Measurements from ENCODE around the gene PCK1. TPM values are rescaled to one million over a fixed set of nuclear protein-coding genes. Genes with fewer than 3 reads are reported as not detected.

Gene PCK1
- total RNA-seq, 6 donors from 2014 or later: 0.23 to 1.3 (median 0.51) TPM; not detected in 3

DNA sequence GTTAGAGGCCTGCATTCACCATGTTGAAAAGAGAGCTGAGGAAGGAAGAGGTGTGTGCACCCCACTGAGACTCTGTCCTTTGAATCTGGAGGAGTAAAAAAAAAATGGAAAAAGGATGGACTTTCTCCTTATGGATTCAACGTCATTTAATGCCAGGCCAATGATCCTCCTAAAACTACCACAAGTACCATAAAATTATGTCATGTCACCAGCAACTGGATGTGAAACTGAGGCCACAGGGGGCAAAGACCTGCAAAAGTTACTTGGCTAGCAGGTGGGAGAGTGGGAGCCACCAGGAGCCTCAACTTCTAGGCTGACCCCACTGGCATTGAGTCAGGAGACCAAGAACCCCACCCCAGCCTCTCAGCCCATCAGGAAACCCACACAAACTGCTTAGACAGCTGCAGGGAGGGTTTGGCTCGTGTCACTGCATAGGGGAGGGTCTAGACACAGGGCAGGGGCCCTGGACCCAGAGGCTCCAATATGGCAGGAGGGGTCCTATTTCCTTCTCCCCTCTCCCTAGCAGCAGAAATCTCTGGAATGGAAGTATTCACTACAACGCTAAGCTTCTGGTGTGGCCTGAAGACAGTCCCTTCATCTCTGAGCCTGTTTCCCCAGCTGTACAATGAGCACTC, 11.0 kb downstream of the PCK1 start:
- Histone ChIP-seq H3K9me3 (no peaks in the 10 kb centered on the region), H3K4me1 (no peaks in the 10 kb centered on the region), H3K4me3 (no peak overlapping the region), H3K36me3 (no peaks in the 10 kb centered on the region), H3K27me3 (no peaks in the 10 kb centered on the region), H3K27ac (no peak overlapping the region)
- no peak for TF ChIP-seq EP300 (IDR thresholded peaks at IDR 0.05)
- no peak for TF ChIP-seq POLR2AphosphoS5 (IDR thresholded peaks at IDR 0.05)
- no peak for DNase-seq
- 88 to 99% methylated on average over 1 to 3 of the region's 3 CpGs for WGBS, 2 donors
- ATAC-seq (ENCODE audit: low FRiP score in 2 of 2): no peak

DNA sequence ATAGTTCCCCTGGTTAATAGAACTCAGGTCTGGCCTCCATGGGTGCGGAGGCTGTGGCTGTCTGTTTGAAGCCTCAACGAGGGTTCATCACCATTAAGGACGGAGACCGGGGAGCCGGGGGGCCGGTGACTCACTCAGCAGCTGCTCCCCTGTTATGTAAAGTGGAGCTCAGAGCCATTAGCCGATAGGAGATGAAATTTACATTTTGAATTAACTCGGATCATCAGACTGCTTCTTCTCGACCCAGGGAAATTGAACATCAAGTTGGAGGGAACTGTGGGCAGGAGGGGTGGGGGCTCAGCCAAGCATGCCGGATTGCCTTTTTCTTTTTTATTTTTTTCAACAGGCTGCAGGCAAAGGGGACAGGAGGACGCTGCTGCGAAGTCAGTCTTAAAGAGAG, 12.3 kb downstream of the PCK1 start:
- 62 to 63% methylated on average over 10 to 12 of the region's 12 CpGs for WGBS, 2 donors
- TF ChIP-seq CTCF (IDR thresholded peaks at IDR 0.05) (no peak), POLR2A (IDR thresholded peaks at IDR 0.05) (no peak), EP300 (IDR thresholded peaks at IDR 0.05) (no peak), POLR2AphosphoS5 (IDR thresholded peaks at IDR 0.05) (no peak)
- Histone ChIP-seq H3K4me1 (no peaks in the 10 kb centered on the region), H3K4me3 (no peak overlapping the region), H3K27me3 (no peaks in the 10 kb centered on the region), H3K36me3 (no peaks in the 10 kb centered on the region), H3K9me3 (no peaks in the 10 kb centered on the region), H3K27ac (no peak overlapping the region)
- DNase-seq (no peak), ATAC-seq (ENCODE audit: low FRiP score in 2 of 2) (no peak)

- ATAC-seq (ENCODE audit: low FRiP score in 2 of 2): no peak
- WGBS, 2 donors: 51 to 58% methylated on average over 5 of the region's 5 CpGs
- H3K27me3 ChIP-seq: no peaks in the 10 kb centered on the region
These were observed 13.0 kb downstream of the PCK1 start for GRCh38 chr20:57573894-57574293.

GRCh38 chr20:57574954-57575353, 14.0 kb downstream of the PCK1 start:
- H3K4me1 ChIP-seq: no peaks in the 10 kb centered on the region
- no peak for ATAC-seq (ENCODE audit: low FRiP score in 2 of 2)
- H3K27ac ChIP-seq: no peak overlapping the region
- TF ChIP-seq POLR2A (IDR thresholded peaks at IDR 0.05): no peak
- no peak for TF ChIP-seq CTCF (IDR thresholded peaks at IDR 0.05)
- no peak for TF ChIP-seq EP300 (IDR thresholded peaks at IDR 0.05)
- TF ChIP-seq POLR2AphosphoS5 (IDR thresholded peaks at IDR 0.05): no peak
- H3K9me3 ChIP-seq: no peaks in the 10 kb centered on the region
- DNase-seq: no peak
- no peak overlapping the region for H3K4me3 ChIP-seq
- peaks cover 0 to 1% (median 0%) of the 10 kb centered on the region in 4 donors for H3K27me3 ChIP-seq
- H3K36me3 ChIP-seq: no peaks in the 10 kb centered on the region

More at GRCh38 chr20:57573894-57574293, 13.0 kb downstream of the PCK1 start:
- H3K27ac ChIP-seq: no peak overlapping the region
- no peaks in the 10 kb centered on the region for H3K36me3 ChIP-seq
- no peaks in the 10 kb centered on the region for H3K4me1 ChIP-seq
- DNase-seq: no peak
- H3K4me3 ChIP-seq: no peak overlapping the region
- TF ChIP-seq EP300 (IDR thresholded peaks at IDR 0.05): no peak
- no peak for TF ChIP-seq CTCF (IDR thresholded peaks at IDR 0.05)
- no peak for TF ChIP-seq POLR2AphosphoS5 (IDR thresholded peaks at IDR 0.05)
- no peak for TF ChIP-seq POLR2A (IDR thresholded peaks at IDR 0.05)
- H3K9me3 ChIP-seq: no peaks in the 10 kb centered on the region

- no peak for DNase-seq
- ATAC-seq (ENCODE audit: low FRiP score in 2 of 2): no peak
- no peak overlapping the region for H3K27ac ChIP-seq
- WGBS, 2 donors: 55 to 64% methylated on average over 2 of the region's 2 CpGs
- TF ChIP-seq EP300 (IDR thresholded peaks at IDR 0.05) (no peak), POLR2A (IDR thresholded peaks at IDR 0.05) (no peak), POLR2AphosphoS5 (IDR thresholded peaks at IDR 0.05) (no peak), CTCF (IDR thresholded peaks at IDR 0.05) (no peak)
- no peaks in the 10 kb centered on the region for H3K9me3 ChIP-seq
- H3K36me3 ChIP-seq: no peaks in the 10 kb centered on the region
- H3K27me3 ChIP-seq: peaks cover 0 to 3% (median under 1%) of the 10 kb centered on the region in 4 donors
- no peak overlapping the region for H3K4me3 ChIP-seq
- H3K4me1 ChIP-seq: peaks cover 0 to 5% (median 2%) of the 10 kb centered on the region in 4 donors
These were observed 15.1 kb downstream of the PCK1 start for GRCh38 chr20:57576002-57576401.
